Stomach smooth muscle (tissue), 2 donors: ENCODE data around the gene JAG2.
"Not testable (repeated sequence)": the region's sequence is repeated elsewhere in the genome, so short reads cannot be mapped to it uniquely, and the experiment has no call there.

Experiments used
- H3K27ac ChIP-seq: one replicate; pipeline ENCODE4 v1.7.0; 2013; ENCODE audit warnings: mild to moderate bottlenecking, low read length, inconsistent platforms
- H3K27me3 ChIP-seq, 2 donors: one replicate each; pipeline ENCODE4 v1.7.0; 2013; ENCODE audit warnings: low read length in 2 of 2; ENCODE audit not compliant: insufficient read depth in 2 of 2, control insufficient read depth in 1 of 2
- H3K36me3 ChIP-seq, 2 donors: one replicate each; pipeline ENCODE4 v1.7.0; 2013; ENCODE audit warnings: low read length in 2 of 2; ENCODE audit not compliant: control insufficient read depth in 2 of 2, insufficient read depth in 2 of 2
- H3K4me1 ChIP-seq: one replicate; pipeline ENCODE4 v1.7.0; 2013; ENCODE audit warnings: low read length; ENCODE audit not compliant: control insufficient read depth, insufficient read depth
- H3K4me3 ChIP-seq, 2 donors: one replicate each; pipeline ENCODE4 v1.7.0; 2013; ENCODE audit warnings: low read length in 2 of 2
- H3K9ac ChIP-seq, 2 donors: one replicate each; pipeline ENCODE4 v1.7.0; 2013; ENCODE audit warnings: low read length in 2 of 2, mild to moderate bottlenecking in 1 of 2
- H3K9me3 ChIP-seq, 2 donors: one replicate each; pipeline ENCODE4 v1.7.0; 2013; ENCODE audit warnings: low read length in 2 of 2; ENCODE audit not compliant: control insufficient read depth in 2 of 2
- donor health status: healthy.
- donor health status: Pancreatic carcinoma.

JAG2 gene

DNA sequence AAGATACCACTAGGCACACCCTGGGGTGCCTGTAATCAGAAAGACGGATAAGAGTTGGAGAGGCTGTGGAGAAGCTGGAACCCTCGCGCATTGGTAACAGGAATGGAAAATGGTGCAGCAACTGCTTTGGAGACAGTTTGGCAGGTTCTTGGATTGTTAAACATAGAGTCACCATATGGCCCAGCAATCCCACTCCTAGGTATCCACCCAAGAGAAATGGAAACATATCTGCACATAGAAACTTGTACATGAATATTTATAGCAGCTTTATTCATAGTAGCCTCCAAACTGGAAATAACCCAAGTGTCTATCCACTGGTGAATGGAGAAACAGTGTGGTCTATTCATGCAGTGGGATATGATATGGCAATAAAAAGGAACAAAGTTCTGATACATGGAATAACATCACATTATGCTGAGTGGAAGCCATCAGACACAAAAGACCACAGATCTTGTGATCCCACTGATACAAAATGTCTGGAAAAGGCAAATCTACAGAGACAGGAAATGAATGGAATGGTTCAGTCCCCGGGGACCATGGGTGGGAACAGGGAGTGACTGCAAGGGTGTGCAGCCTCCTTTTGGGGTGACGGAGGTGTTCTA is 45.4 kb downstream of the JAG2 start:
- no peaks in the 10 kb centered on the region for H3K4me1 ChIP-seq
- peaks cover 5 to 22% of the 10 kb centered on the region in 2 donors for H3K27me3 ChIP-seq
- no peak overlapping the region for H3K4me3 ChIP-seq
- H3K9ac ChIP-seq, result no peak overlapping the region
- no peaks in the 10 kb centered on the region for H3K36me3 ChIP-seq
- H3K27ac ChIP-seq, result no peak overlapping the region
- peaks cover 21 to 26% of the 10 kb centered on the region in 2 donors for H3K9me3 ChIP-seq

DNA sequence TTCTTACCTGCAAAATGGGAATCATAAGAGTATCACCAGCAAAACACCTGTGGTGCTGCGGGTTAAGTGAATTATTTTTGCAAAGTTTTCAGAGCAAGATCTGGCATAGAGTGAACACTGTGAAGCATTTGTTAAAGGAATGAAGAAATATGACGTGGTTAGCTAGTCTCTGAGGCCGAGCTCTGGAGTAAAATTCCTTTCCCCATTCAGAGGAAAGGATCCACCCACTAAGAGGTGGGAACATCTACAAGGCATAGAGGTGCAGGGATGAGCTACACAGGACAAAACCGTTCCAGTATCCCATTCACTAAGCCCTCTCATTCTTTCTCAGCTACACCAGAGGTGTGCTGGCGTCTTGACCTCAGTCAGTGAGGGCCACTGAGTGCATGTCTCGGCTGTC is 48.5 kb downstream of the JAG2 start:
- Histone ChIP-seq H3K4me1 (no peaks in the 10 kb centered on the region), H3K27me3 (peaks cover 5 to 18% of the 10 kb centered on the region in 2 donors), H3K9me3 (peaks cover 21 to 33% of the 10 kb centered on the region in 2 donors), H3K27ac (no peak overlapping the region), H3K4me3 (no peak overlapping the region), H3K9ac (no peak overlapping the region), H3K36me3 (no peaks in the 10 kb centered on the region)

GRCh38 chr14:105119408-105120025 is 49.1 kb downstream of the JAG2 start:
- Histone ChIP-seq H3K9me3 (peaks cover 21 to 33% of the 10 kb centered on the region in 2 donors), H3K9ac (no peak overlapping the region), H3K27ac (no peak overlapping the region), H3K4me1 (no peaks in the 10 kb centered on the region), H3K36me3 (no peaks in the 10 kb centered on the region), H3K27me3 (peaks cover 5 to 13% of the 10 kb centered on the region in 2 donors), H3K4me3 (no peak overlapping the region)

DNA sequence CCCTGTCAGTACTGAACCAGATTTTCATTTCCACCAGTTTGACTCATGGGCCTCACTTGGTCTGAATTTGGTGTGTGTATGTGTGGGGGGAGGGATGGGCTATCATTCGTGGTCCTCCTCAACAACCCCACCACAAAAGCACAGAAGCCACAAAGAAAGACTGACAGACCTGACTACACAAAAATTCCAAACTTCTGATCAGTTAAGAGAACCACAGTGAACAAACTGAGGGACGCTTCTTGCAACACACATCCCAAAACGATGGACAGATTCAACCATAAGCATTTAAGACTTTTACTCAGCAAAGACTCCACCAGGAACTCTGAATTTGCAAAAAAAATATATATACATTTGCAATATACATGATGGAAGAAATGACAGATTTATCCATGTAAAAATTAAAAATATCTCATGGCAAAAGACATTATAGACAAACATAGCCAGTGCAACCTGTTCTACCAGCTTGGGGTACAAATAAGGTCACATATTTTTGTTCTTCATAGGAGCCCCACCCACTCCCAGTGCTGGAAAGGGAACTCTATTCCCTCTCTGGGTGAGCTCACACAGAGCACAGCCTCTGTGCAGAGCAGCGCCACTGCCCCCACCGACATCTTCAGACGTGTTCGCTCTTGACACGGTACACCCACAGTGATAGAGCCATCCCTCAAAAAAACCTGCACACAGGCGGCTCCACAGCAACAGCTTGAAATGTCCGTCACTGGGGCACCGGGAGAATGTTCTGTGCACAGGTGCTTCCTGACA is 49.7 kb downstream of the JAG2 start:
- H3K9ac ChIP-seq, result no peak overlapping the region
- H3K4me1 ChIP-seq, result no peaks in the 10 kb centered on the region
- no peak overlapping the region for H3K27ac ChIP-seq
- H3K36me3 ChIP-seq, result no peaks in the 10 kb centered on the region
- H3K27me3 ChIP-seq, result peaks cover 5 to 8% of the 10 kb centered on the region in 2 donors
- peaks cover 21 to 33% of the 10 kb centered on the region in 2 donors for H3K9me3 ChIP-seq
- no peak overlapping the region for H3K4me3 ChIP-seq

DNA sequence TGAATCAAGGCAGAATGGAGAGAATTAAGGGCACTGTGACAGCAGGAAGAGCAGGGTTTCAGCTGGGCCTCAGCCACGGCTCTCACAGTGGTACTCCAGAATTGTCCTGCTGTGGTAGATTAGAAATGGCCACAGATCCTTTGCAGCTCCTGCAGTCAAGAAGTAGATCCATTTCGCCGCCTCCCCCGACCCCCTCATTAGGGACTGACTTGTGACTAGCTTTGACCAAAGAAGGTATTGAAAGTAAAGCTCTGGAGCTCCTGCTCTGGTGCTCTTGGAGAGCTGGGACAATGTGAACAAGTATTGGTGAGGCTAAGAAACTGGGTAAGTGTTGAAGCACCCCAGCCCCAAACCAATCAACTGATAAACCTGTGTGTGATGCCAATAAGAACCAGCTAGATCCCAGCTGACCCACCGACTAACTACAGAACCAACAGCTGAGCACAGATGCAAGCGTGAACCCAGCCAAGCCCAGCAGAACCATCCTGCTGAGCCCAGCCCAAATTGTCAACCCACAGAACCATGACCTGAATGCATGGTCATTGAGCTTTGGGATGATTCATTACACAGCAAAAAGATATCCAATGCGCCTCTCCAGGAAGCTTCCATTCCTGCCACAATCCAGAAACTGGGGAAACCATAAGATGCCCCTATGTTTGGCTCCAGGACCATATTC is 50.7 kb downstream of the JAG2 start:
- peaks cover 5 to 8% of the 10 kb centered on the region in 2 donors for H3K27me3 ChIP-seq
- no peak overlapping the region for H3K4me3 ChIP-seq
- H3K4me1 ChIP-seq, result no peaks in the 10 kb centered on the region
- no peaks in the 10 kb centered on the region for H3K36me3 ChIP-seq
- no peak overlapping the region for H3K27ac ChIP-seq
- peaks cover 17 to 26% of the 10 kb centered on the region in 2 donors for H3K9me3 ChIP-seq
- H3K9ac ChIP-seq, result no peak overlapping the region

DNA sequence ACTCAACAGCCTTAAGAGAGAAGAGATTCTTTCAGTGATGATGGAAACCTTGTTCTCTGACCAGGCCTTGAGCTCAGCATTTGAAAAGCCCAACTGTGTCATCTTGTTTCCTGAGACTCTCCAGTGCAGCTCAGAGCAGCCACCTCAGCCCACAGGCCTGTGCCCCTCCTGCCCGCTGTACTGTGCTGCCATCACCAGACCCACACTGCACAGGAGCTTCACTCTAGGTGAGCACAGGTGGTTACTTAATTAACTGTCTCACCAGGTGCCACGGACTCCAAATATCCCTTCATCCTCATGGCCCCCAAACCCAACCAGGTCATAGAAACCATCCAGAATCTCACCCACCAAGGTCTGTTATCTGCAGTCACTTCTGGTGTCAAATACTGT is 51.3 kb downstream of the JAG2 start:
- Histone ChIP-seq H3K27ac (no peak overlapping the region), H3K27me3 (peaks cover 5 to 8% of the 10 kb centered on the region in 2 donors)

DNA sequence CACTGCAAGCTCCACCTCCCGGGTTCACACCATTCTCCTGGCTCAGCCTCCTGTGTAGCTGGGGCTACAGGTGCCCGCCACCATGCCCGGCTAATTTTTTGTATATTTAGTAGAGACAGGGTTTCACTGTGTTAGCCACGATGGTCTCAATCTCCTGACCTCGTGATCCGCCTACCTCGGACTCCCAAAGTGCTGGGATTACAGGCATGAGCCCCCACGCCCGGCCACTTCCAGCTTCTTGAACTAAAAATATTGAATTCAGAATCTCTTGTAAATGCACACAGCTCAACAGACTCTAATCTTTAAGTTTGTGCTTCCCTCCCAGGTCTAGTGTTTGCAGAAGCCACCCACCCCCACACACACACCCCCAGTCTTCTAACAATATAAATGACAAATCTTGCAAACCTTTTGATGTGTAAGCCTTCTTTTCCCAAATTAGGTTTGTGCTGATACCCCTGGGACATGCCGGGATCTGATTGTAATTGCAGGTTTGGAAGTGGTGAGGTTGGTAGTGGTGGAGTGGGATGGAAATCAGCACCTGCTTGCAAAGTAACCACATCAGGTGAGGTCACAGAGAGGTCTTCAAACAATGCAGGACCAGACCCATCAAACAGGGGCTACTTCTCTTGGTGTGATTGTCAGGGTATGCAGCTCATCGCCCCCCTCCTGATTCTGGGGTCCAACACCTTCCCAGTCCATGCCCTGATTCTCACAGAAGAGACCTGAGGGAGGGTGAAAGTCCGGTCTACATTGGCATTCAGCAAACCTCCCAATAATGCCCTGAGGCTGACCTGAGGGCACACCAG is 51.9 kb downstream of the JAG2 start:
- no peak overlapping the region for H3K4me3 ChIP-seq
- no peak overlapping the region for H3K27ac ChIP-seq
- peaks cover 8 to 17% of the 10 kb centered on the region in 2 donors for H3K9me3 ChIP-seq
- no peaks in the 10 kb centered on the region for H3K4me1 ChIP-seq
- no peaks in the 10 kb centered on the region for H3K36me3 ChIP-seq
- no peak overlapping the region for H3K9ac ChIP-seq
- peaks cover 5% of the 10 kb centered on the region in 2 donors for H3K27me3 ChIP-seq

More for the DNA sequence above, 51.3 kb downstream of the JAG2 start:
- Histone ChIP-seq H3K36me3 (no peaks in the 10 kb centered on the region), H3K4me1 (no peaks in the 10 kb centered on the region), H3K4me3 (no peak overlapping the region), H3K9me3 (peaks cover 14 to 23% of the 10 kb centered on the region in 2 donors), H3K9ac (no peak overlapping the region)

- not testable (repeated sequence) for H3K9me3 ChIP-seq, H3K36me3 ChIP-seq, H3K9ac ChIP-seq, H3K4me3 ChIP-seq, H3K4me1 ChIP-seq, H3K27ac ChIP-seq, H3K27me3 ChIP-seq
These were observed 59.3 kb downstream of the JAG2 start for GRCh38 chr14:105109243-105109642.

DNA sequence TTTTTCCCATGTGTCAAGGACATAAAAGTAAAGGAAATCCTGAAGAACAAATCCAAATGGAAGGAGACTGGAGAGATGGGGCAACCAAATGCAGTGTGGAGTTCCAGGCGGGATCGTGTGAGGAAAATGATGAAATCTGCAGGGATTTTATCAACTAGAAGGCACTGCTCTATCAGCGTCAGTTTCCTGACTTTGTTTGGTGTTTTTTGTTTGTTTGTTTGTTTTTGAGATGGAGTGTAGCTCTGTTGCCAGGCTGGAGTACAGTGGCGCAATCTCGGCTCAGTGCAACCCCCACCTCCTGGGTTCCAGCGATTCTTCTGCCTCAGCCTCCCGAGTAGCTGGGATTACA is 60.1 kb downstream of the JAG2 start:
- Histone ChIP-seq H3K36me3 (no peaks in the 10 kb centered on the region), H3K27ac (no peak overlapping the region), H3K9ac (no peak overlapping the region), H3K9me3 (no peaks in the 10 kb centered on the region), H3K27me3 (peaks cover 0 to 5% of the 10 kb centered on the region in 2 donors), H3K4me1 (no peaks in the 10 kb centered on the region), H3K4me3 (no peak overlapping the region)
